ENCODE results near the gene YWHAB. TPM values are rescaled to one million over a fixed set of nuclear protein-coding genes. Genes with fewer than 3 reads are reported as not detected.

The YWHAB gene
- total and polyA plus RNA-seq, 2 of the 4 experiments (the other 2 are of a cell fraction), result 78.0 to 102 TPM

- no peaks in the 10 kb centered on the region for H4K20me1 ChIP-seq (ENCODE audit: insufficient read depth, low read length)
These were observed 43.1 kb downstream of the YWHAB start for GRCh38 chr20:44928595-44928994.

More at GRCh38 chr20:44928595-44928994, 43.1 kb downstream of the YWHAB start:
- ATAC-seq (ENCODE audit: low read depth) (no peak), DNase-seq (no peak)
- Histone ChIP-seq H4K91ac (ENCODE audit: insufficient read depth, low read depth, low read length) (no peak overlapping the region), H2BK120ac (ENCODE audit: low read depth, low read length) (no peak overlapping the region), H2AFZ (replicated peaks; ENCODE audit: low read length, poor library complexity) (no peak overlapping the region), H2BK15ac (ENCODE audit: low read depth, low read length) (no peak overlapping the region), H3K56ac (ENCODE audit: extremely low read depth, insufficient read depth, low read length) (no peak overlapping the region), H2AK9ac (replicated peaks; ENCODE audit: low read depth, low read length, poor library complexity) (no peak overlapping the region), H2BK20ac (ENCODE audit: low read depth, low read length) (no peak overlapping the region), H4K5ac (ENCODE audit: low read depth, low read length) (no peak overlapping the region), H4K8ac (ENCODE audit: low read depth in 2 of 2, low read length in 2 of 2) (no peak overlapping the region), H3K9me1 (ENCODE audit: insufficient read depth, low read length) (peaks cover 6% of the 10 kb centered on the region; the same call in 1 of the 2 replicates), H3K36me3 (ENCODE audit: control insufficient read depth, insufficient read depth, low read length) (peaks cover 34% of the 10 kb centered on the region), H3K23ac (ENCODE audit: low read depth, low read length) (no peak overlapping the region), H3K27ac (ENCODE audit: insufficient read depth, low read length) (no peak overlapping the region), H2BK5ac (ENCODE audit: low read depth, low read length, poor library complexity, severe bottlenecking) (no peak overlapping the region), H3K4me2 (ENCODE audit: low read depth, low read length) (no peak overlapping the region), H3K4ac (ENCODE audit: low read depth, low read length) (no peak overlapping the region), H3K4me1 (ENCODE audit: control insufficient read depth, insufficient read depth, low read length) (no peaks in the 10 kb centered on the region), H3K9ac (ENCODE audit: low read depth, low read length) (no peak overlapping the region), H3K18ac (ENCODE audit: low read depth, low read length) (no peak overlapping the region), H3K14ac (replicated peaks; ENCODE audit: low read depth, low read length) (no peak overlapping the region), H2AK5ac (ENCODE audit: low read depth, low read length) (no peak overlapping the region), H3K4me3 (ENCODE audit: insufficient read depth, low read depth, low read length) (no peak overlapping the region), H3K9me3 (ENCODE audit: control insufficient read depth, insufficient read depth, low read length) (no peaks in the 10 kb centered on the region), H3K27me3 (ENCODE audit: control insufficient read depth, insufficient read depth, low read length) (no peaks in the 10 kb centered on the region), H3K79me1 (ENCODE audit: low read depth in 1 of 2, low read length in 2 of 2) (no peaks in the 10 kb centered on the region)
- no TSS peak for BruUV-seq (replicated peaks)
- dilution Hi-C loops (cut with HindIII; ENCODE audit: low sequenced_read_pairs, unreplicated experiment), result no loop called here
- POLR2A ChIA-PET (ENCODE audit: unreplicated experiment), result no interaction called here
- intact Hi-C loops (cut with micrococcal nuclease), result no loop called here
- in situ Hi-C loops (cut with MboI; ENCODE audit: low sequenced_read_pairs), result no loop called here
- TF ChIP-seq RCOR1 (IDR thresholded peaks at IDR 0.05; ENCODE audit: insufficient replicate concordance, low read length) (no peak), BHLHE40 (IDR thresholded peaks at IDR 0.05; ENCODE audit: low read depth, low read length) (no peak), CHD1 (IDR thresholded peaks at IDR 0.05; ENCODE audit: low read depth, low read length) (no peak), NFE2L2 (IDR thresholded peaks at IDR 0.05; ENCODE audit: low read depth, low read length) (no peak), RAD21 (IDR thresholded peaks at IDR 0.05; ENCODE audit: low read length) (no peak), CEBPB (IDR thresholded peaks at IDR 0.05; ENCODE audit: low read depth, low read length) (no peak), MAZ (IDR thresholded peaks at IDR 0.05; ENCODE audit: borderline replicate concordance, low read depth, low read length) (no peak), POLR2A (IDR thresholded peaks at IDR 0.05; ENCODE audit: low read depth, low read length) (no peak), ELK1 (IDR thresholded peaks at IDR 0.05; ENCODE audit: borderline replicate concordance, low read depth, low read length) (no peak), CTCF (conservative IDR thresholded peaks at IDR 0.05; ENCODE audit: low read depth, low read length) (no peak), MAFK (IDR thresholded peaks at IDR 0.05; ENCODE audit: low read depth, low read length) (no peak), USF2 (IDR thresholded peaks at IDR 0.05; ENCODE audit: low read depth, low read length) (no peak), SMC3 (IDR thresholded peaks at IDR 0.05; ENCODE audit: low read depth, low read length) (no peak), FOS (IDR thresholded peaks at IDR 0.05; ENCODE audit: low read depth, low read length) (no peak), MXI1 (IDR thresholded peaks at IDR 0.05; ENCODE audit: borderline replicate concordance, low read depth, low read length) (no peak), RFX5 (IDR thresholded peaks at IDR 0.05; ENCODE audit: low read depth, low read length) (no peak)
- CTCF ChIA-PET, result no interaction called here
- no CpG with 5 or more reads among the region's 3 CpGs for WGBS, 2 experiments (ENCODE audit: extremely low coverage in 2 of 2, insufficient read length in 1 of 2)

Measured in IMR-90 (cell line).